ENCODE measurements around the gene EPRS1.

GRCh38 chr1:220093361-220094015, 47.2 kb upstream of the EPRS1 start:
- TF ChIP-seq POLR2A (IDR thresholded peaks at IDR 0.05; ENCODE audit: extremely low read depth, insufficient read length) = no peak
- no peak for TF ChIP-seq CTCF (IDR thresholded peaks at IDR 0.05; ENCODE audit: low read depth, low read length)
- TF ChIP-seq MAX (IDR thresholded peaks at IDR 0.05; ENCODE audit: low read depth, low read length) = no peak

Data from NB4 (cell line).